HL-60 (cell line): ENCODE measurements around the gene CRISP2.

Experiments
- DNase-seq, 2 experiments: peaks; one replicate each; pipeline ENCODE4 v3.0.0-alpha.2; 2010 to 2020; ENCODE audit warnings: low read depth in 1 of 2, low spot score in 1 of 2
- H3K27ac ChIP-seq: fragments of 250-450 bp; sonication (Bioruptor Pico); replicated peaks from 2 replicates; pipeline ENCODE4 v1.5.1; 2020; ENCODE audit warnings: mild to moderate bottlenecking, moderate library complexity
- H3K27me3 ChIP-seq: fragments of 250-450 bp; sonication (Bioruptor Pico); 2 replicates; pipeline ENCODE4 v1.5.1; 2021; ENCODE audit warnings: mild to moderate bottlenecking, moderate library complexity; ENCODE audit not compliant: insufficient read depth, poor library complexity, severe bottlenecking
- H3K4me3 ChIP-seq: replicated peaks from 2 replicates; pipeline ENCODE4 v1.5.1; 2011; ENCODE audit warnings: mild to moderate bottlenecking, control low read depth, low read length; ENCODE audit not compliant: insufficient read depth
- CTCF ChIP-seq: IDR thresholded peaks from one replicate; pipeline ENCODE4 v1.5.1; 2011; ENCODE audit warnings: low read length, control low read depth, inconsistent platforms; ENCODE audit not compliant: insufficient read depth
- GABPA ChIP-seq: IDR thresholded peaks from 2 replicates; pipeline ENCODE4 v1.6.1; 2012; ENCODE audit warnings: low read depth
- POLR2AphosphoS5 ChIP-seq: IDR thresholded peaks from 2 replicates; pipeline ENCODE4 v1.6.1; 2012; ENCODE audit warnings: low read depth
- REST ChIP-seq: IDR thresholded peaks from 2 replicates; pipeline ENCODE4 v1.6.1; 2012; ENCODE audit warnings: low read depth; ENCODE audit not compliant: insufficient replicate concordance
- SPI1 ChIP-seq: IDR thresholded peaks from 2 replicates; pipeline ENCODE4 v1.6.1; 2012; ENCODE audit warnings: low read depth, mild to moderate bottlenecking, borderline replicate concordance

CRISP2 gene

GRCh38 chr6:49651239-49651638 lies 62.1 kb downstream of the CRISP2 start:
- Histone ChIP-seq H3K27ac (no peak overlapping the region), H3K27me3 (no peaks in the 10 kb centered on the region), H3K4me3 (no peak overlapping the region)
- no peak for DNase-seq
- no peak for TF ChIP-seq POLR2AphosphoS5
- no peak for TF ChIP-seq SPI1
- TF ChIP-seq CTCF: no peak
- TF ChIP-seq GABPA: no peak
- TF ChIP-seq REST: no peak

GRCh38 chr6:49649988-49650387 lies 63.4 kb downstream of the CRISP2 start:
- Histone ChIP-seq H3K27me3 (no peaks in the 10 kb centered on the region), H3K27ac (no peak overlapping the region), H3K4me3 (no peak overlapping the region)
- DNase-seq: no peak
- TF ChIP-seq POLR2AphosphoS5 (no peak), GABPA (no peak), REST (no peak), SPI1 (no peak), CTCF (no peak)

- Histone ChIP-seq H3K27ac (no peak overlapping the region), H3K27me3 (no peaks in the 10 kb centered on the region), H3K4me3 (no peak overlapping the region)
- TF ChIP-seq REST (no peak), GABPA (no peak), POLR2AphosphoS5 (no peak), CTCF (no peak), SPI1 (no peak)
- no peak for DNase-seq
These were observed 65.3 kb downstream of the CRISP2 start for GRCh38 chr6:49648036-49648435.
